ENCODE data around the gene CALU. TPM values are rescaled to one million over a fixed set of nuclear protein-coding genes. Genes with fewer than 3 reads are reported as not detected.

Gene CALU
- total RNA-seq, 1 experiment from 2014 or later: 168 TPM

GRCh38 chr7:128791972-128792327 lies 52.8 kb downstream of the CALU start:
- no peak overlapping the region for H2BK20ac ChIP-seq (ENCODE audit: low read depth, low read length, poor library complexity, severe bottlenecking)
- H3K23me2 ChIP-seq (ENCODE audit: insufficient read length, low read depth, low read length, poor library complexity, severe bottlenecking): peaks cover 12% of the 10 kb centered on the region
- no peak overlapping the region for H2BK120ac ChIP-seq (ENCODE audit: low read depth, low read length, poor library complexity, severe bottlenecking)
- no peak overlapping the region for H2BK12ac ChIP-seq (ENCODE audit: insufficient read length, low read depth, low read length)
- H3K9me3 Mint-ChIP-seq: no peaks in the 10 kb centered on the region
- H3K56ac ChIP-seq (ENCODE audit: insufficient read length, low read depth, low read length): no peak overlapping the region
- H3K9ac ChIP-seq (ENCODE audit: extremely low read depth, insufficient read length, low read length): no peak overlapping the region
- no peaks in the 10 kb centered on the region for H3K79me2 ChIP-seq (ENCODE audit: insufficient read depth, low read length)
- H3K23ac ChIP-seq (ENCODE audit: insufficient read length, low read depth, low read length): no peak overlapping the region
- H4K8ac ChIP-seq (replicated peaks; ENCODE audit: insufficient read length, low read depth, low read length): no peak overlapping the region
- H3K4me3 Mint-ChIP-seq: peak overlapping the region; percentile 90 to 92
- H2AFZ ChIP-seq (ENCODE audit: low read length): no peak overlapping the region
- peaks cover 16 to 30% (median 25%) of the 10 kb centered on the region in 3 experiments for H3K36me3 Mint-ChIP-seq (ENCODE audit: insufficient read depth in 1 of 3, low read depth in 3 of 3)
- H2BK15ac ChIP-seq (ENCODE audit: low read depth, low read length): no peak overlapping the region
- no peaks in the 10 kb centered on the region; the same call in 1 of the 2 replicates for H3K4me1 ChIP-seq (ENCODE audit: insufficient read depth, low read length)
- H2AK5ac ChIP-seq (ENCODE audit: insufficient read length, low read length): no peak overlapping the region
- DNase-seq: no peak
- WGBS (ENCODE audit: extremely low coverage, insufficient read length, low lambda C conversion rate): no CpG with 5 or more reads among the region's 9 CpGs
- H3K27ac Mint-ChIP-seq: no peak overlapping the region
- H4K5ac ChIP-seq (ENCODE audit: insufficient read length, low read depth, low read length): no peak overlapping the region
- H3K27me3 ChIP-seq (ENCODE audit: insufficient read depth, low read length): no peaks in the 10 kb centered on the region
- H3K4me2 ChIP-seq (ENCODE audit: insufficient read depth, insufficient read length, low read length): peak overlapping the region; percentile 58
- no peak for TF ChIP-seq CTCF (conservative IDR thresholded peaks at IDR 0.05)
- no peaks in the 10 kb centered on the region for H3K79me1 ChIP-seq (ENCODE audit: insufficient read depth, low read depth, low read length, poor library complexity, severe bottlenecking)
- no peak overlapping the region for H4K91ac ChIP-seq (ENCODE audit: insufficient read length, low read depth, low read length)
- H3T11ph ChIP-seq (ENCODE audit: low read length): no peak overlapping the region
- no peak overlapping the region for H2BK5ac ChIP-seq (ENCODE audit: insufficient read length, low read length)
- no peaks in the 10 kb centered on the region for H3K9me3 ChIP-seq (ENCODE audit: control insufficient read depth, low read depth, low read length)
- no peak overlapping the region for H3K14ac ChIP-seq (ENCODE audit: insufficient read depth, low read length)
- no peaks in the 10 kb centered on the region for H4K20me1 ChIP-seq (ENCODE audit: control insufficient read depth, insufficient read depth, insufficient read length)
- H3K18ac ChIP-seq (ENCODE audit: insufficient read length, low read depth, low read length): no peak overlapping the region
- H3K4me1 Mint-ChIP-seq: peaks cover 36 to 38% of the 10 kb centered on the region in 2 experiments
- peaks cover 25% of the 10 kb centered on the region for H3K27me3 Mint-ChIP-seq (ENCODE audit: low read depth)
- H3K27ac ChIP-seq (ENCODE audit: insufficient read length, low read depth, low read length): no peak overlapping the region
- no peak overlapping the region for H3K4ac ChIP-seq (ENCODE audit: low read depth, low read length)

All from H9 (cell line).